Measurements from ENCODE around the gene PSAPL1.
A peak's percentile ranks its signal among the peaks of the same experiment; 100 is the strongest.

PSAPL1 gene

GRCh38 chr4:7416745-7417432, 17.8 kb downstream of the PSAPL1 start:
- DNase-seq = no peak

DNA sequence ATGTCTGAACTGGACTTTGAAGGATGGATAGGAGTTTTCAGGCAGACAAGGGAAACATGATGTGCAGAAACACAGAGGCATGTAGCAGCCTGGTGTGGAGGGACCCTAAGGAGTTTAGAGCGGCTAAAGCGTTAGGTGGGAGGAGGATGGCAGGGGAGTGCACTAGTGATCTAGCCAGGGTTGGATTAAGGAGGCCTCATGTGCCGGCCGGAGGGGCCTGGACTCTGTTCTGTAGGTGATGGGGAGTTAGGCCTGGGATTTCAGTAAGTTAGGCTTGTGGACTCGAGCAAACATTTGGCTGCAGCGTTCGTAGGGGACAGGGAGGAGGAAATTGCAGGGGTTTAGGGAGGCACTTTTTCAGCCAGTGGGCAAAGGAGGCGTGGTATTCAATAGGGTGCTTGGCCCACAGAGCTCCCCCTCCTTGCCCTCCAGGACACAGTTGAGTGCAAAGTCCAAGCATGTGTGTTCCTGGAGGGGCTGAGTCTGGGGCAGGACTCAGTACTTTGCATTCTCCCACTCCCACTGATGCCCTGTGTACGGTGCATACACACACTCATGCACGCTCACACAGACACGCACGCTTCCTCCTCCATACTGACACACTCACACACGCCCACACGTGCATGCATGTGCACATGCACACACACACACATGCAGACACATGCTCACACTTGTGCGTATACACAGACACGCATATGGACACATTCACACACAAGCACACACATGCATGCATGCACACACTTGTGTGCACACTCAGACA, 18.6 kb downstream of the PSAPL1 start:
- no peak for DNase-seq

- DNase-seq = no peak
Observed at GRCh38 chr4:7414736-7415510, 19.8 kb downstream of the PSAPL1 start.

DNA sequence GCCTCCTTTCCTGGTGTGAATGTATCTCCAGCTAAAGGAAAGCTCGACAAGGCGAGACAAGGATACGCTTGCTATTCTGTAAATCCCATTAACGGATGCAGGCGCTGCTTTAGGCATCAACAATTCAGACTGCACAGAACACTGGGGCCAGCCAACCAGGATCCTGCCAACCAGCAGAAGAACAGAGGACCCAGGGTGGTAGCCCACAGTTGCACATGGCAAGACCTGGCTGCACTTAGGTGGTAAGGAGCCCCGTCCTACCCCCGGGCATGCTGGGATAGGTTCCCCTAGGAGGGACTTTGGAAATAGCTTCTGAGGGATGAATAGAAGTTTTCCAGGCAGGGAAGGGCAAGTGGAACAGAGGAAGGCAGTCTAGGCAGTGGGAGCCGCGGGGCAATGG, 20.7 kb downstream of the PSAPL1 start:
- no peak for DNase-seq

DNA sequence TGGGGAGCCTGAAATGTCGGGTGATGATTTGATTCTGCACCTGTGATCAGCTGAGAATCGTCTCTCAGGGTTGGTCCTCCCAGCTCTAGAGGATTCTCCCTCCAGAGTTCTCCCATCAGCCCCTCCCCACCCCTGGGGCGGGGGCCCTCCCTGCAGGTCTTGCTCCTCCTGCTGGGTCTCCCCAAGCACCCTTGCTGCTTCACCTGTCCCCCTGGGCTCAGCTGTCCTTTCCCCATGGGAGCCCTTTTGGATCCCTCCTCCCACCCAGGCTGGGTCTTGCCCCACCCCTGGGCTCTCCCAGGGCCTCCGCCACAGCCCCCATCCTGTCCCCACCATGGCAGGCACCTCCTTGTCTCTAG, 22.2 kb downstream of the PSAPL1 start:
- no peak for DNase-seq

DNA sequence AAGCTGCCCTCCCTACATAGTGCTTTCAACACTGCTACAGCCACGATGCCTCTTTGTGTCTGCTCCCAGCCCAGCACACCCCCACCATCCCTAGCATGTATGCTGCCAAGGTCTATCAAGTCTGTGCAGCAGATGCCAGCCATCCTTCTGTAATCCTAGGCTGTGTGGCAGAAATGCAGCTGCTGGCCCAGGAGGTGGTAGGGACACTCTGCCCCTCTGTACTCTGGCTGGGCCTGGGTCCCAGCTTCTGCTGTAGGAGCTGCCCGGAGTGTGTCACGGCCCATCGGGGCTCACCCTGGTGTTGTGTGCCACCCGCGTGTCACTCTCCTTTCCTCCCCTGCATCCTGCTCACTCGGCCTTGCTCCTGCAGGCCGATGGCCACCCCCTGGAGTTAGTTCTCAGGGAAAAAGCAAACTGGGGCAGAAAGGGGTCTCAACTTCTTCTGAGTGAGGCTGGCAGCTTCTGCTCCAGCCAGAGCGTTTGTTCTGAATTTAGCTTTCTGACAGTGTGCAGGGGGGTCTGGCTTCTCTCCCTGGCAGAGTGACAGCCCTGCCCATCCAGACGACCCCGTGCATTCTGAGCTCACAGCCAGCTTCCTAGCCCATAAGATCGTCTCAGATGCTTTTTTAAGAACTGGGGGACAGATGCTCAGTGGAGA, 22.7 kb downstream of the PSAPL1 start:
- DNase-seq = peak; percentile 33

GRCh38 chr4:7411491-7411890, 23.2 kb downstream of the PSAPL1 start:
- no peak for DNase-seq

GRCh38 chr4:7410446-7410845, 24.3 kb downstream of the PSAPL1 start:
- no peak for DNase-seq

- no peak for DNase-seq
Observed at GRCh38 chr4:7408166-7408565, 26.6 kb downstream of the PSAPL1 start.

DNA sequence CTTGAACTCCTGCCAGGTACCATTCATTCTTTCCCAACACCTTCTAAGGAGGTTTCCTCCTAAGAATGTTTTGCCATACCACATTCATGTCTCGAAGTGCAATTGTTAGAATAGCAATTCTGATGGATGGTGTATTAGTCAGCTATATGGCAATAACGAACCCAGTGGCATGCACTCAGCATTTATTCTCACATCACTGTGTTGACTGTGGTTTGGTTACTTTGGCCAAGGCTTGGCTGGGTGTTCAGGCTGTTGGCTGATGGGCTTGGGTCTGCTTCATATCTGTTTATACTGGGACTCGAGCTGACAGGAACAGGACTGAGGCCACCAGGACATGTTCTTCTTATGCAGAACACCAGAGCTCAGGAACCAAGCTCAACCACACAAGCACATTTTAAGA, 31.7 kb downstream of the PSAPL1 start:
- DNase-seq = no peak

- DNase-seq = no peak
Observed at GRCh38 chr4:7402526-7402925, 32.2 kb downstream of the PSAPL1 start.

- DNase-seq = no peak
Observed at GRCh38 chr4:7400671-7401298, 33.9 kb downstream of the PSAPL1 start.

- DNase-seq = no peak
Observed at GRCh38 chr4:7399440-7400234, 35.1 kb downstream of the PSAPL1 start.

DNA sequence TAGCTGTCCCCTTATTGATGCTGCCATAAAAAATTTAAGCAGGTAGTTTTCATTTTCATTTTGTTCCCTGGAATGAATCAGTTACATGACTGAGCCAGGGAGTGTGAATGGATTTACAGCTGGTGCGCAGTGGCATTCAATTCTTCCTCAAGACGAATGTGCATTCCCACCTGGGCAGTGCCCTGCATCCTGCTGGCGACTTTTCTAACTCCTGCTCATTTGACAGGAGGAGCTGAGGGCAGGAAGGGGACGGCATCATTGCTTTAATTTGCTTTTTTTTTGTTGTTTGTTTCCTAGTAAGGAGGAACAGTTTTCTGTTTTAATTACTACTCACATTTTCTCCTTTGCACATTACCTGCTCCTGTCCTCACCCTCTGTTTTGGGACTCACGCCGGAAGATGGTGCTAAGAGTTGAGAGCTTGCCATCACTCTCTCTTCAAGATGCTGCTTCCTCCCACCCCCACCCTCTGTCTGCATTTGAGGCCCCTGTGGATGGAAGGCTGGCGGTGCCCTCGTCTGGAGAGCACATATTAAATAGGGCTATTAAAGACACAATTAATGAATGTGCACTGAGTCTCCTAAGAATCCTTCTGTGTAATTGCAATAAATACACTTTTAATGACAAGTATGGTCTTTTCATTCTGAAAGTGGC, 35.8 kb downstream of the PSAPL1 start:
- DNase-seq = no peak

- peak; percentile 88 for DNase-seq
Observed at GRCh38 chr4:7398104-7398423, 36.7 kb downstream of the PSAPL1 start.

DNA sequence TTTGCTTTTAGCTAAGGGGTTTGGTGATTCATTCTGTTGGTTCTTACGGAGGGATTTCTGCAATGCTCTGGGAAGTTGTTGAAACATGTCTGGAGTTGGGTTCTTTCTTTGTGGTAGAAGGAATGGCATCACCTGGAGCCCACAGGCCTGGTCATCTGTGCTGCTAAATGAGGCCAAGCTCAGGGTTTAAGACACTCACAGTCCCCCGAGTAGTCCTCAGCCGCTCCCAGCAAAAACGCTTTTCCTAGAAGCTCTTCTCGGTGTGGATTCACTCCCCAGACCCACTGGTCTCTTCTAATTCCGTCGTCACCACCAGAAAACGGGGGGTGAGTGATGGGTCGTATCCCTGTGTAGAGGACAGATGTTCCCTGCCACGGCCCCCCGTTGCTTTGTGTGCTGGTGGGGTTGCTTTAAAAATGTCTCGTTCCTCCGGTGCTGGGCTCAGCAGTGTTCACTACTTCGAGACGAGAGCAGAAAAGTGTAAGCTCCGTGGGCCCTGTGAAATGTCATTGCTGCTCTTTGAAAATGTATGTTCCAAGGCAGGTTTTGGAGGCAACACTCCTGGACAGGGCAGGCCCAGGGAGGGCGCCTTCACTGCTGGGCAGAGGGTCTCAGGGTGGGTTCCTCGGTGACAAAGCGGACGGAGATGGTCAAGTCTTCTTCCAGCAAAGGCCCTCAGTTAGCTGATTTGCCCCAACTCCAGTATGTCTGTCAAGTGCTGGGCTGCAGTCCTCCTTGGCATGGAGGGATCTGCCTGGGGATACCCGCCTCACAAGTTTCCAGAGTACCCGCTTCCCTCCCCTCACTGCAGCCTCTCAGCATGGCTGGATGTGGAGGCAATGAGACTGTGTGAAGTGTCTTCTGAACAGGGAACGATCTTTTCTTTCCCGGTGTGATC, 37.3 kb downstream of the PSAPL1 start:
- no peak for DNase-seq

DNA sequence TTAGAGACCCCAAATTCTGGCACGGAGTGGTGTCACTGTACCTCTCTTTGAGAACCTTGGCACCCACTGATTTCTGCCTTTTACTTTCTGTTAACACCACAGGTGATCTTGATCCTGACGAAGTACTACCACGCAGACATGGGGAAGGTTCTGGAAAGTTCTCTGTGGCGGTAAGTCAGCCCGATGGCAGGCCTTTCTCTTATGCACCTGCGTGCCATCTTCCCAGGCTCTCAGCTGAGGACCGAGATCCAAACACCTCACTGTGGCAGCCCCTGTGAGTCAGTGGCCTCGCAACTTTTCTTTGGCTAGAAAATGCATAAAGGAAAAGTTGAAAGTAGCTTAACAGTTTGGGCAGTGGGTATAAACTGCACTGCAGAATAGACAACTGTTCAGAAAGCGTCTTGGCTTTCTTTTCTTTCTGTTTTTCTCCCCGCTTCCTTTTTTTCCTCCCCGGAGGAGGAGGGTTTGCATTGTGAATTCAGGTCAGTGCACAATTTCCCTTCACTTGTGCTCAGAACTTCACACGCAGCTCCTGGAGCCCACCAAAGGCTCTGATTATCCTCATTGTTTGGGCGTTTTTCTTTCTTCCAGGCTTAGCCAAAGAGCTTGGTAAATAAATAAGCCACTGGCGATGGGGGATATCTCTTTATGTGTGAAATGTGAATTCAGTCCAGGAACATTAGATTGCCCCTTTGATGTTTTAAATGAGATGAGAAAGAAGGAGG, 38.4 kb downstream of the PSAPL1 start:
- no peak for DNase-seq

- DNase-seq = peak; percentile 23
Observed at GRCh38 chr4:7395645-7396044, 39.1 kb downstream of the PSAPL1 start.

GRCh38 chr4:7394681-7395451, 39.9 kb downstream of the PSAPL1 start:
- peak; percentile 87 for DNase-seq

Measured in NCI-H524 treated with DMSO at 0.1 percent for 48 hours (cell line).